ENCODE data around the gene APOBEC4. TPM values are rescaled to one million over a fixed set of nuclear protein-coding genes. Genes with fewer than 3 reads are reported as not detected.

APOBEC4 gene
- total and polyA plus RNA-seq, 2 of the 8 experiments (the other 6 are each of a cell fraction or from before 2014, with no cell fraction given) = not detected

DNA sequence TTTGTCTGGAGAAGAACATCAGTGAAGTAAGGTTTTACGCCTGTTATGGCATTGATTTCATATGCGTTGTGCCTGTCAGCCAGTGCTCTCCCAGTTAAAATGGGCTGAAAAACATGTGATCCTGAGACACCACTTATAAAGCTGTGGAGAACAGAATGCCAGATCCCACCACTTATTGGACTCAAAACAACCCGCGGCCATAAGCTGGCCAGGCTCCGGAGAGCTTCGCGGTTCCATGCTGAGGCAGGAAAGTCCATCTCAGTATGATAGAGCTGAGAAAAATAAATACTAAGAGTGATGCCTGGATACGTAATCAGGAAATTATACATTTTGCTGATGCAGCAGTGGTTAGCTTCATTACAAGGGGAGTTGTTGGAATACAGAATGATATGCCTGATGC, 5.1 kb downstream of the APOBEC4 start (continued):
- TF ChIP-seq, protein P1, sequence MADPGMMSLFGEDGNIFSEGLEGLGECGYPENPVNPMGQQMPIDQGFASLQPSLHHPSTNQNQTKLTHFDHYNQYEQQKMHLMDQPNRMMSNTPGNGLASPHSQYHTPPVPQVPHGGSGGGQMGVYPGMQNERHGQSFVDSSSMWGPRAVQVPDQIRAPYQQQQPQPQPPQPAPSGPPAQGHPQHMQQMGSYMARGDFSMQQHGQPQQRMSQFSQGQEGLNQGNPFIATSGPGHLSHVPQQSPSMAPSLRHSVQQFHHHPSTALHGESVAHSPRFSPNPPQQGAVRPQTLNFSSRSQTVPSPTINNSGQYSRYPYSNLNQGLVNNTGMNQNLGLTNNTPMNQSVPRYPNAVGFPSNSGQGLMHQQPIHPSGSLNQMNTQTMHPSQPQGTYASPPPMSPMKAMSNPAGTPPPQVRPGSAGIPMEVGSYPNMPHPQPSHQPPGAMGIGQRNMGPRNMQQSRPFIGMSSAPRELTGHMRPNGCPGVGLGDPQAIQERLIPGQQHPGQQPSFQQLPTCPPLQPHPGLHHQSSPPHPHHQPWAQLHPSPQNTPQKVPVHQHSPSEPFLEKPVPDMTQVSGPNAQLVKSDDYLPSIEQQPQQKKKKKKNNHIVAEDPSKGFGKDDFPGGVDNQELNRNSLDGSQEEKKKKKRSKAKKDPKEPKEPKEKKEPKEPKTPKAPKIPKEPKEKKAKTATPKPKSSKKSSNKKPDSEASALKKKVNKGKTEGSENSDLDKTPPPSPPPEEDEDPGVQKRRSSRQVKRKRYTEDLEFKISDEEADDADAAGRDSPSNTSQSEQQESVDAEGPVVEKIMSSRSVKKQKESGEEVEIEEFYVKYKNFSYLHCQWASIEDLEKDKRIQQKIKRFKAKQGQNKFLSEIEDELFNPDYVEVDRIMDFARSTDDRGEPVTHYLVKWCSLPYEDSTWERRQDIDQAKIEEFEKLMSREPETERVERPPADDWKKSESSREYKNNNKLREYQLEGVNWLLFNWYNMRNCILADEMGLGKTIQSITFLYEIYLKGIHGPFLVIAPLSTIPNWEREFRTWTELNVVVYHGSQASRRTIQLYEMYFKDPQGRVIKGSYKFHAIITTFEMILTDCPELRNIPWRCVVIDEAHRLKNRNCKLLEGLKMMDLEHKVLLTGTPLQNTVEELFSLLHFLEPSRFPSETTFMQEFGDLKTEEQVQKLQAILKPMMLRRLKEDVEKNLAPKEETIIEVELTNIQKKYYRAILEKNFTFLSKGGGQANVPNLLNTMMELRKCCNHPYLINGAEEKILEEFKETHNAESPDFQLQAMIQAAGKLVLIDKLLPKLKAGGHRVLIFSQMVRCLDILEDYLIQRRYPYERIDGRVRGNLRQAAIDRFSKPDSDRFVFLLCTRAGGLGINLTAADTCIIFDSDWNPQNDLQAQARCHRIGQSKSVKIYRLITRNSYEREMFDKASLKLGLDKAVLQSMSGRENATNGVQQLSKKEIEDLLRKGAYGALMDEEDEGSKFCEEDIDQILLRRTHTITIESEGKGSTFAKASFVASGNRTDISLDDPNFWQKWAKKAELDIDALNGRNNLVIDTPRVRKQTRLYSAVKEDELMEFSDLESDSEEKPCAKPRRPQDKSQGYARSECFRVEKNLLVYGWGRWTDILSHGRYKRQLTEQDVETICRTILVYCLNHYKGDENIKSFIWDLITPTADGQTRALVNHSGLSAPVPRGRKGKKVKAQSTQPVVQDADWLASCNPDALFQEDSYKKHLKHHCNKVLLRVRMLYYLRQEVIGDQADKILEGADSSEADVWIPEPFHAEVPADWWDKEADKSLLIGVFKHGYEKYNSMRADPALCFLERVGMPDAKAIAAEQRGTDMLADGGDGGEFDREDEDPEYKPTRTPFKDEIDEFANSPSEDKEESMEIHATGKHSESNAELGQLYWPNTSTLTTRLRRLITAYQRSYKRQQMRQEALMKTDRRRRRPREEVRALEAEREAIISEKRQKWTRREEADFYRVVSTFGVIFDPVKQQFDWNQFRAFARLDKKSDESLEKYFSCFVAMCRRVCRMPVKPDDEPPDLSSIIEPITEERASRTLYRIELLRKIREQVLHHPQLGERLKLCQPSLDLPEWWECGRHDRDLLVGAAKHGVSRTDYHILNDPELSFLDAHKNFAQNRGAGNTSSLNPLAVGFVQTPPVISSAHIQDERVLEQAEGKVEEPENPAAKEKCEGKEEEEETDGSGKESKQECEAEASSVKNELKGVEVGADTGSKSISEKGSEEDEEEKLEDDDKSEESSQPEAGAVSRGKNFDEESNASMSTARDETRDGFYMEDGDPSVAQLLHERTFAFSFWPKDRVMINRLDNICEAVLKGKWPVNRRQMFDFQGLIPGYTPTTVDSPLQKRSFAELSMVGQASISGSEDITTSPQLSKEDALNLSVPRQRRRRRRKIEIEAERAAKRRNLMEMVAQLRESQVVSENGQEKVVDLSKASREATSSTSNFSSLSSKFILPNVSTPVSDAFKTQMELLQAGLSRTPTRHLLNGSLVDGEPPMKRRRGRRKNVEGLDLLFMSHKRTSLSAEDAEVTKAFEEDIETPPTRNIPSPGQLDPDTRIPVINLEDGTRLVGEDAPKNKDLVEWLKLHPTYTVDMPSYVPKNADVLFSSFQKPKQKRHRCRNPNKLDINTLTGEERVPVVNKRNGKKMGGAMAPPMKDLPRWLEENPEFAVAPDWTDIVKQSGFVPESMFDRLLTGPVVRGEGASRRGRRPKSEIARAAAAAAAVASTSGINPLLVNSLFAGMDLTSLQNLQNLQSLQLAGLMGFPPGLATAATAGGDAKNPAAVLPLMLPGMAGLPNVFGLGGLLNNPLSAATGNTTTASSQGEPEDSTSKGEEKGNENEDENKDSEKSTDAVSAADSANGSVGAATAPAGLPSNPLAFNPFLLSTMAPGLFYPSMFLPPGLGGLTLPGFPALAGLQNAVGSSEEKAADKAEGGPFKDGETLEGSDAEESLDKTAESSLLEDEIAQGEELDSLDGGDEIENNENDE (IDR thresholded peaks at IDR 0.05; ENCODE audit: insufficient replicate concordance, low read length) = no peak
- TF ChIP-seq EZH2 (IDR thresholded peaks at IDR 0.05; ENCODE audit: low read depth, low read length, severe bottlenecking) = no peak
- TF ChIP-seq KDM5A (IDR thresholded peaks at IDR 0.05; ENCODE audit: low read length) = no peak
- TF ChIP-seq NRF1 (IDR thresholded peaks at IDR 0.05; ENCODE audit: low read depth, low read length) = no peak
- TF ChIP-seq, protein P2, sequence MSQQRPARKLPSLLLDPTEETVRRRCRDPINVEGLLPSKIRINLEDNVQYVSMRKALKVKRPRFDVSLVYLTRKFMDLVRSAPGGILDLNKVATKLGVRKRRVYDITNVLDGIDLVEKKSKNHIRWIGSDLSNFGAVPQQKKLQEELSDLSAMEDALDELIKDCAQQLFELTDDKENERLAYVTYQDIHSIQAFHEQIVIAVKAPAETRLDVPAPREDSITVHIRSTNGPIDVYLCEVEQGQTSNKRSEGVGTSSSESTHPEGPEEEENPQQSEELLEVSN (IDR thresholded peaks at IDR 0.05) = no peak
- no peak for TF ChIP-seq SAP30 (IDR thresholded peaks at IDR 0.05; ENCODE audit: insufficient read depth, insufficient replicate concordance, low read length)
- TF ChIP-seq GABPA (IDR thresholded peaks at IDR 0.05; ENCODE audit: borderline replicate concordance, insufficient read depth, low read length) = no peak
- TF ChIP-seq, protein P3, sequence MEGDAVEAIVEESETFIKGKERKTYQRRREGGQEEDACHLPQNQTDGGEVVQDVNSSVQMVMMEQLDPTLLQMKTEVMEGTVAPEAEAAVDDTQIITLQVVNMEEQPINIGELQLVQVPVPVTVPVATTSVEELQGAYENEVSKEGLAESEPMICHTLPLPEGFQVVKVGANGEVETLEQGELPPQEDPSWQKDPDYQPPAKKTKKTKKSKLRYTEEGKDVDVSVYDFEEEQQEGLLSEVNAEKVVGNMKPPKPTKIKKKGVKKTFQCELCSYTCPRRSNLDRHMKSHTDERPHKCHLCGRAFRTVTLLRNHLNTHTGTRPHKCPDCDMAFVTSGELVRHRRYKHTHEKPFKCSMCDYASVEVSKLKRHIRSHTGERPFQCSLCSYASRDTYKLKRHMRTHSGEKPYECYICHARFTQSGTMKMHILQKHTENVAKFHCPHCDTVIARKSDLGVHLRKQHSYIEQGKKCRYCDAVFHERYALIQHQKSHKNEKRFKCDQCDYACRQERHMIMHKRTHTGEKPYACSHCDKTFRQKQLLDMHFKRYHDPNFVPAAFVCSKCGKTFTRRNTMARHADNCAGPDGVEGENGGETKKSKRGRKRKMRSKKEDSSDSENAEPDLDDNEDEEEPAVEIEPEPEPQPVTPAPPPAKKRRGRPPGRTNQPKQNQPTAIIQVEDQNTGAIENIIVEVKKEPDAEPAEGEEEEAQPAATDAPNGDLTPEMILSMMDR (IDR thresholded peaks at IDR 0.05; ENCODE audit: control extremely low read depth in 1 of 3, insufficient read depth in 1 of 3, low read depth in 1 of 3, low read length in 3 of 3) = no peak
